ENCODE results near the gene CASD1. TPM values are rescaled to one million over a fixed set of nuclear protein-coding genes. Genes with fewer than 3 reads are reported as not detected.

Gene CASD1
- total and polyA plus RNA-seq, 7 donors, result 9.9 to 41.0 (median 29.3) TPM

- intact Hi-C loops (cut with DNase I), result no loop called here
- no peaks in the 10 kb centered on the region for H3K27me3 ChIP-seq
- H3K4me3 ChIP-seq, result no peak overlapping the region
- H3K36me3 ChIP-seq, result peaks cover 0 to 36% (median 3%) of the 10 kb centered on the region in 4 donors
- H3K9me3 ChIP-seq, result no peaks in the 10 kb centered on the region
- H3K27ac ChIP-seq, result no peak overlapping the region
- WGBS, 2 donors, result 95% methylated on average over 3 of the region's 3 CpGs
- TF ChIP-seq POLR2A (IDR thresholded peaks at IDR 0.05), result no peak
- TF ChIP-seq POLR2AphosphoS5 (IDR thresholded peaks at IDR 0.05), result no peak
- no peak for TF ChIP-seq EP300 (IDR thresholded peaks at IDR 0.05)
- no peak for TF ChIP-seq CTCF (IDR thresholded peaks at IDR 0.05)
- no peak for DNase-seq
- H3K4me1 ChIP-seq, result no peaks in the 10 kb centered on the region
These were observed 90.7 kb downstream of the CASD1 start for GRCh38 chr7:94600267-94600666.

- no peak for TF ChIP-seq CTCF (IDR thresholded peaks at IDR 0.05)
- TF ChIP-seq EP300 (IDR thresholded peaks at IDR 0.05), result no peak
- no peak for TF ChIP-seq POLR2A (IDR thresholded peaks at IDR 0.05)
- no peak for TF ChIP-seq POLR2AphosphoS5 (IDR thresholded peaks at IDR 0.05)
- no peak for DNase-seq
- no peaks in the 10 kb centered on the region for H3K27me3 ChIP-seq
- no peaks in the 10 kb centered on the region for H3K9me3 ChIP-seq
- H3K4me3 ChIP-seq, result no peak overlapping the region
- H3K4me1 ChIP-seq, result no peaks in the 10 kb centered on the region
- intact Hi-C loops (cut with DNase I), result no loop called here
- H3K27ac ChIP-seq, result no peak overlapping the region
- H3K36me3 ChIP-seq, result peaks cover 0 to 36% (median 3%) of the 10 kb centered on the region in 4 donors
- WGBS, 2 donors, result 90 to 95% methylated on average over 1 of the region's 1 CpG
These were observed 92.6 kb downstream of the CASD1 start for GRCh38 chr7:94602181-94602580.

GRCh38 chr7:94605031-94605430 lies 95.4 kb downstream of the CASD1 start:
- DNase-seq, result no peak
- TF ChIP-seq EP300 (IDR thresholded peaks at IDR 0.05) (no peak), POLR2AphosphoS5 (IDR thresholded peaks at IDR 0.05) (no peak), POLR2A (IDR thresholded peaks at IDR 0.05) (no peak), CTCF (IDR thresholded peaks at IDR 0.05) (no peak)
- peaks cover 0 to 8% (median 0%) of the 10 kb centered on the region in 4 donors for H3K36me3 ChIP-seq
- no peak overlapping the region for H3K4me3 ChIP-seq
- intact Hi-C loops (cut with DNase I), result no loop called here
- no peaks in the 10 kb centered on the region for H3K9me3 ChIP-seq
- WGBS, 2 donors, result 92 to 94% methylated on average over 1 of the region's 1 CpG
- no peak overlapping the region for H3K27ac ChIP-seq
- H3K4me1 ChIP-seq, result no peaks in the 10 kb centered on the region
- no peaks in the 10 kb centered on the region for H3K27me3 ChIP-seq

Small RNAs within 50 kb of the gene (small RNA-seq; reads per million reads assigned to genes)
- 0 reads per million in 3 donors for gene RNU6-1328P

Other genes starting within 250 kb of the CASD1 start
- 1,000 to 10,000 TPM in 1 of 4 donors, 100 to 1,000 TPM in 2, 10 to 100 TPM in 1; 83.4 to 1,047 (median 197) TPM for gene COL1A2, start 114.9 kb upstream of the CASD1 start, total RNA-seq
- 100 to 1,000 TPM in 1 of 3 donors, 10 to 100 TPM in 2; 12.3 to 104 (median 19.2) TPM for gene COL1A2, start 114.9 kb upstream of the CASD1 start, polyA plus RNA-seq
- gene SGCE, start 146.3 kb downstream of the CASD1 start, total RNA-seq, result 100 to 1,000 TPM; 135 to 244 (median 196) TPM
- 10 to 100 TPM in 1 of 3 donors, 1 to 10 TPM in 2; 2.8 to 14.4 (median 7.8) TPM for gene SGCE, start 146.3 kb downstream of the CASD1 start, polyA plus RNA-seq

All from sigmoid colon (tissue), 7 donors.